Nephron progenitor cell (in vitro differentiated cells): ENCODE data around the gene SULF2.
A peak's percentile ranks its signal among the peaks of the same experiment; 100 is the strongest.

ENCODE experiments used
- DNase-seq: peaks from one replicate; pipeline ENCODE4 v3.0.0; 2021
- H3K27ac Mint-ChIP-seq: 2 replicates; pipeline ENCODE4 v1.8.0; 2021; ENCODE audit warnings: mild to moderate bottlenecking, moderate library complexity, mixed read lengths
- H3K27me3 Mint-ChIP-seq: 2 replicates; pipeline ENCODE4 v1.8.0; 2021; ENCODE audit warnings: mild to moderate bottlenecking, low read depth, mixed read lengths; ENCODE audit not compliant: poor library complexity
- H3K36me3 Mint-ChIP-seq: 2 replicates; pipeline ENCODE4 v1.8.0; 2021; ENCODE audit warnings: low read depth, mixed read lengths
- H3K4me1 Mint-ChIP-seq: 2 replicates; pipeline ENCODE4 v1.8.0; 2021; ENCODE audit warnings: mixed read lengths
- H3K4me3 Mint-ChIP-seq: 2 replicates; pipeline ENCODE4 v1.8.0; 2021; ENCODE audit warnings: mild to moderate bottlenecking, moderate library complexity, mixed read lengths
- H3K9me3 Mint-ChIP-seq: 2 replicates; pipeline ENCODE4 v1.8.0; 2021; ENCODE audit warnings: mild to moderate bottlenecking, moderate library complexity, mixed read lengths
- CTCF ChIP-seq: fragments of 200-600 bp; sonication (generic); IDR thresholded peaks from 2 replicates; pipeline ENCODE4 v1.5.0; 2021; ENCODE audit warnings: antibody characterized with exemption

SULF2 gene

GRCh38 chr20:47713878-47714450 is 71.3 kb downstream of the SULF2 start:
- Mint-ChIP-seq H3K36me3 (peaks cover 30% of the 10 kb centered on the region), H3K27ac (peak overlapping the region; percentile 97), H3K9me3 (no peaks in the 10 kb centered on the region), H3K27me3 (peaks cover 4% of the 10 kb centered on the region), H3K4me1 (peaks cover 51% of the 10 kb centered on the region), H3K4me3 (no peak overlapping the region)
- TF ChIP-seq CTCF: no peak
- DNase-seq: peak; percentile 18

GRCh38 chr20:47713163-47713562 is 72.1 kb downstream of the SULF2 start:
- no peak for TF ChIP-seq CTCF
- H3K9me3 Mint-ChIP-seq: no peaks in the 10 kb centered on the region
- peaks cover 4% of the 10 kb centered on the region for H3K27me3 Mint-ChIP-seq
- H3K4me3 Mint-ChIP-seq: no peak overlapping the region
- no peak overlapping the region for H3K27ac Mint-ChIP-seq
- DNase-seq: no peak
- H3K4me1 Mint-ChIP-seq: peaks cover 46% of the 10 kb centered on the region
- H3K36me3 Mint-ChIP-seq: peaks cover 30% of the 10 kb centered on the region

DNA sequence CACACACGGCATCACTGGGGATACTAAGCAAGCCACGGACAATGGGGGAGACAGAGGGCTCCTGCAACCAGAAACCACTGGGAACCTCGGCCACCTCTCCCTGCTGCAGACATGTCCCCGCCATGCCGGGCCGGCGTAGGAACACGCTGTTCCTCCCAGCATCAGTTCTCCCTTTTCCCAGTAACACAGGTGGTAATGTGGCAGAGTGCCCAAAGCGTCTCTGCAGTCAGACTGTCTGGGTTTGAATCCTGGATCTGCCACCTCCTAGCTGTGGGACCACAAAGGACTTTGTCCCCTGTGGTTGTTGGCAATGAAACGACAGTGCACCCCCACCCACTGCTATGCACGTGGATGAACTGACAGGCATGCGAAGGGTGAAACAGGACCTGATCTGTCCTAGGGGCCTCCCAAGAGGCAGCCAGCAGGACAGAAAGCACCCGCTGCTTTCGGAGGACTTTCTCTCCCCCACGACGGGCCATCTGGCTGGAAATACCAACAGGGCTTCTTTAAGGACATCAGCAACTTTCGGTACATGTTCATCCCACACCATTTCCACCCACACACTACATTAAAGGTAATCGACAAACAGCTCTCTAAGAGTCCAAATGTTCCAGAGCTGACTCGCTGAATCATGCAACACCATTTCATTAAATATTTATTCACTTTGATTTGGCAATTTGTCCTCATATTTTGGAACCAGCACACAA is 74.1 kb downstream of the SULF2 start:
- no peak for DNase-seq

DNA sequence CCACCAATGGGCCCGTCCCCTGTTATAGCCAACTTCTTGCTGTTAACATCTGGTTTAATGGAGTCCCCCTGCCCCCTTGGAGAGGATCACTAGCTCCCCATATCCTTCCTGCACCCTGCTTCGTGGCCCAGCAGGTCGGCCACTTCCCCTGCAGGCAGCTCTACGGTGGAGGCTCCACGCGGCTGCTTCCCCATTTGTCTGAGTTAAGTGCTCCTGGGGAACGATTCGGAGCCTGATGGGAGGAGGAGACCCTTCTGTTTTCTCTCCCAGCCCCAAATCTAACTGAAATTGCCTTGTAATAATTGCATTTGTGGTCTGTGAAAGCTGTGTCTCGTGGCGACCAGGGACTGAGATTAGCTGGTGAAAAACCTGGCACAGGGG is 74.6 kb downstream of the SULF2 start:
- Mint-ChIP-seq H3K4me3 (no peak overlapping the region), H3K27me3 (peaks cover 4% of the 10 kb centered on the region), H3K9me3 (no peaks in the 10 kb centered on the region), H3K27ac (no peak overlapping the region), H3K36me3 (peaks cover 44% of the 10 kb centered on the region), H3K4me1 (peaks cover 66% of the 10 kb centered on the region)
- no peak for TF ChIP-seq CTCF
- DNase-seq: no peak

More for the DNA sequence above, 74.1 kb downstream of the SULF2 start:
- no peak for TF ChIP-seq CTCF
- H3K4me1 Mint-ChIP-seq: peaks cover 63% of the 10 kb centered on the region
- H3K4me3 Mint-ChIP-seq: no peak overlapping the region
- H3K36me3 Mint-ChIP-seq: peaks cover 44% of the 10 kb centered on the region
- H3K27ac Mint-ChIP-seq: no peak overlapping the region
- H3K9me3 Mint-ChIP-seq: no peaks in the 10 kb centered on the region
- H3K27me3 Mint-ChIP-seq: peaks cover 4% of the 10 kb centered on the region

GRCh38 chr20:47708953-47709833 is 76.1 kb downstream of the SULF2 start:
- peak overlapping the region; percentile 55 for H3K27ac Mint-ChIP-seq
- TF ChIP-seq CTCF: no peak
- H3K4me1 Mint-ChIP-seq: peaks cover 62% of the 10 kb centered on the region
- no peak for DNase-seq
- peaks cover 40% of the 10 kb centered on the region for H3K36me3 Mint-ChIP-seq
- no peaks in the 10 kb centered on the region for H3K9me3 Mint-ChIP-seq
- no peak overlapping the region for H3K4me3 Mint-ChIP-seq
- peaks cover 4% of the 10 kb centered on the region for H3K27me3 Mint-ChIP-seq
